Esophagus (tissue), 2 donors: ENCODE measurements around the gene DPP6. TPM values are rescaled to one million over a fixed set of nuclear protein-coding genes. Genes with fewer than 3 reads are reported as not detected.

Experiments used
- H3K27ac ChIP-seq, 2 donors: one replicate each; pipeline ENCODE4 v1.5.1; 2013; ENCODE audit warnings: low read depth in 2 of 2, mild to moderate bottlenecking in 2 of 2, inconsistent platforms in 1 of 2, low read length in 1 of 2, moderate library complexity in 1 of 2
- H3K27me3 ChIP-seq, 2 donors: one replicate each; pipeline ENCODE4 v1.6.1; 2013; ENCODE audit warnings: low read length in 2 of 2, control low read depth in 1 of 2, mild to moderate bottlenecking in 1 of 2; ENCODE audit not compliant: insufficient read depth in 2 of 2, control insufficient read depth in 1 of 2
- H3K36me3 ChIP-seq, 2 donors: one replicate each; pipeline ENCODE4 v1.6.1; 2013; ENCODE audit warnings: low read length in 1 of 2; ENCODE audit not compliant: control insufficient read depth in 2 of 2, insufficient read depth in 2 of 2
- H3K4me1 ChIP-seq, 2 donors: one replicate each; pipeline ENCODE4 v1.6.1; 2013; ENCODE audit warnings: low read length in 1 of 2; ENCODE audit not compliant: control insufficient read depth in 2 of 2, insufficient read depth in 2 of 2
- H3K4me3 ChIP-seq, 2 donors: one replicate each; pipeline ENCODE4 v1.5.1; 2013; ENCODE audit warnings: low read length in 2 of 2, mild to moderate bottlenecking in 2 of 2, low read depth in 1 of 2, moderate library complexity in 1 of 2
- H3K9me3 ChIP-seq, 2 donors: one replicate each; pipeline ENCODE4 v1.6.1; 2013; ENCODE audit warnings: mild to moderate bottlenecking in 2 of 2, low read depth in 1 of 2, low read length in 1 of 2, moderate library complexity in 1 of 2; ENCODE audit not compliant: control insufficient read depth in 2 of 2, insufficient read depth in 1 of 2
- WGBS, 2 donors: extraction: QIAGEN DNeasy Blood & Tissue Kit; methylation state at CpG; one replicate each; pipeline ENCODE4 v1.1.7; 2013; 5-methylcytosine and 5-hydroxymethylcytosine counted together
- polyA plus RNA-seq, 2 donors: library from polyadenylated mRNA; stranded (reverse); fragments of 200-250 nt; gene quantifications; one replicate each; pipeline ENCODE4 v1.2.3, GENCODE V29; 2013
- donor health status: healthy with polysubstance abuse.
- donor health status: Bipolar disorder and iron deficiency.

DPP6 gene
- polyA plus RNA-seq, 2 donors, result 0.24 to 0.60 TPM

DNA sequence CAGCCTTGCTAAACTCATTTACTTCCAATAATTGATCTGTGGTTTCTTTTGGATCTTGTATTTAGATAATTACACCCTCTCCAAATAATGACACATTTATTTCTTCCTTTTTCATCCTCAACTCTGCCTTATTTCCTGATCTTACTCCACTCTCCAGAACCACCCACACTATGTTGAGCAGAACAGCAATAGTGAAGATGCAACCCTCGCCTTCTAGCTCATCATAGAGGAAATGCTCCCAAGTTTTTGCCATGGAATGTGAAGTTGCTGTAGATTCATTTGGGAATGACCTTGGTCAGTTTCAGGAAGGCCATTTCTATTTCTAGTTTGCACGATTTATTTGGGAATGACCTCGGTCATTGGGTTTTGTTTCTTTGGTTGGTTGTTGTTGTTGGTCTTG lies 636.8 kb downstream of the DPP6 start:
- H3K27ac ChIP-seq, result no peak overlapping the region
- no peaks in the 10 kb centered on the region for H3K36me3 ChIP-seq
- H3K4me3 ChIP-seq, result no peak overlapping the region
- H3K27me3 ChIP-seq, result no peaks in the 10 kb centered on the region
- peaks cover 0 to 6% of the 10 kb centered on the region in 2 donors for H3K9me3 ChIP-seq
- no peaks in the 10 kb centered on the region for H3K4me1 ChIP-seq
- 79 to 80% methylated on average over 3 of the region's 3 CpGs for WGBS, 2 donors

DNA sequence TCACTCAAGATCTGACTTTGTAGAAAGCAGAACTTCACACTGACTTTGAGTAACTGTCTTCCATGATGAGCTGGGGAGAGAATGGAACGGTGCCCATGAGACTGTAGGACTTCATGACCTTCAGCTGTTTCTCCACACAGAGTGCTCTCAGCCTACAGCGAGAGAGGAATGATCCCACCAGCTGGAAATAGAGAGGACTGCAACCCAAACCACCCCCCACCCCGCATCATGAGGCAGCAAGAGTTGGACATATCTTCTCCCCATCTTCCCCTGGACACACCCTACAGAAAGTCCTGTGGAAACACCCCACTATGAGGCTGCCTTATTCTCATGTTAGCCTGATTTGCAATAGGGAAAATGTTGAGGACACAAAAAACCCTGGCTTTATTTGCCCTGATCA lies 638.2 kb downstream of the DPP6 start:
- Histone ChIP-seq H3K27me3 (no peaks in the 10 kb centered on the region), H3K27ac (no peak overlapping the region), H3K4me3 (no peak overlapping the region), H3K4me1 (no peaks in the 10 kb centered on the region), H3K9me3 (peaks cover under 1 to 6% of the 10 kb centered on the region in 2 donors), H3K36me3 (no peaks in the 10 kb centered on the region)
- WGBS, 2 donors, result 69 to 84% methylated on average over 3 of the region's 3 CpGs

- H3K36me3 ChIP-seq, result no peaks in the 10 kb centered on the region
- H3K4me3 ChIP-seq, result no peak overlapping the region
- no peaks in the 10 kb centered on the region for H3K4me1 ChIP-seq
- H3K27me3 ChIP-seq, result no peaks in the 10 kb centered on the region
- H3K27ac ChIP-seq, result no peak overlapping the region
- H3K9me3 ChIP-seq, result peaks cover 12 to 14% of the 10 kb centered on the region in 2 donors
- WGBS, 2 donors, result 69 to 76% methylated on average over 4 of the region's 4 CpGs
Observed at GRCh38 chr7:154693661-154694060, 641.5 kb downstream of the DPP6 start.

DNA sequence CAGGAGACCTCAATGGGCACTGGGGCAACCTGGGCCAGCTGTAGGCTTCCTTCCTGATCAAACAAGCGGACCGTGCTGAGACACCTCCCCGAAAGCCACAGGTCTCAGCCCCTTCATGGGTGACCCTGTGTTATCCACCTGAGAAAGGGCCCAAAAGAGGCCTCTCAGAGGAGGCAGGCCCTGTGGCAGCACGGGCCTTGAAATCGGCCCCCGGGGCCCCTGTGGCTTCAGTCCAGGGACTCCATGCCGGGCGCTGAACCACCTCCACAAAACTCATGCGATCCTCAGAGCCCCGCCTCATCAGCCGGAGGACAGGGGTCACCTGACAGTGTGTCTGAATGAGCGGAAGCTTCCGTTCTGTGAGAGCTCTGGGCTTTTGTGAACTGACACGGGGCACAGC lies 643.6 kb downstream of the DPP6 start:
- peaks cover 16 to 19% of the 10 kb centered on the region in 2 donors for H3K9me3 ChIP-seq
- H3K27me3 ChIP-seq, result no peaks in the 10 kb centered on the region
- no peaks in the 10 kb centered on the region for H3K36me3 ChIP-seq
- WGBS, 2 donors, result 91 to 92% methylated on average over 14 of the region's 14 CpGs
- no peaks in the 10 kb centered on the region for H3K4me1 ChIP-seq
- no peak overlapping the region for H3K27ac ChIP-seq
- H3K4me3 ChIP-seq, result no peak overlapping the region

GRCh38 chr7:154696556-154696955 lies 644.4 kb downstream of the DPP6 start:
- Histone ChIP-seq H3K4me1 (no peaks in the 10 kb centered on the region), H3K4me3 (no peak overlapping the region), H3K36me3 (no peaks in the 10 kb centered on the region), H3K9me3 (peaks cover 19 to 20% of the 10 kb centered on the region in 2 donors), H3K27me3 (no peaks in the 10 kb centered on the region), H3K27ac (no peak overlapping the region)
- 90 to 95% methylated on average over 8 of the region's 8 CpGs for WGBS, 2 donors

DNA sequence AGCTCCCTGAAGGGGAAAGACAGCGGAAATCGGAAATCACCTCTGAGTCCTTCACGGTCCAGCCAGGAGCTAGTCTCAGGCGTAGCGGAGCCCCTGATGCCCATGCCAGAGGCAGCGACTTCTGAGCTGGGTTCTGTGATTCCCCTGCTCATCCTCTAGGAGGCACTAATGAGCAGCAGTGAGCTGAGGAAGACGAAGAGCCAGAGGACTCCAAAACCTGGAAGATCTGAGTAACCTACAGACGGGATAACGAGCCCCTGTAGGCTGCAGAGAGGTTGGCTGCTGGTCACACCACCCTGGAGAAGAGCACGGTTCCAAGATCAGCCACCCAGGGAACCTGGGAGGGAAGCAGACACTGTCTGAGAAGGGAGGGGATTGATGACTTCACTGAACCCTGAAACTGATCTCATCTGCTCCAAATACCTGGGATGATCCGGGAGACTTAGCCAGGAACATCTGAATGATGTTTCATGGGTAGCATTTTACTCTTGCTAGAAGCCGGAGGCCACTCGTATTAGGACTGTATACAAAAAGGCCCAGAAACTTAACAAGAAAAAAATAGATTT lies 646.6 kb downstream of the DPP6 start:
- H3K36me3 ChIP-seq, result no peaks in the 10 kb centered on the region
- WGBS, 2 donors, result 54 to 57% methylated on average over 13 of the region's 13 CpGs
- H3K27me3 ChIP-seq, result no peaks in the 10 kb centered on the region
- no peak overlapping the region for H3K4me3 ChIP-seq
- H3K4me1 ChIP-seq, result no peaks in the 10 kb centered on the region
- peaks cover 15 to 19% of the 10 kb centered on the region in 2 donors for H3K9me3 ChIP-seq
- no peak overlapping the region for H3K27ac ChIP-seq

DNA sequence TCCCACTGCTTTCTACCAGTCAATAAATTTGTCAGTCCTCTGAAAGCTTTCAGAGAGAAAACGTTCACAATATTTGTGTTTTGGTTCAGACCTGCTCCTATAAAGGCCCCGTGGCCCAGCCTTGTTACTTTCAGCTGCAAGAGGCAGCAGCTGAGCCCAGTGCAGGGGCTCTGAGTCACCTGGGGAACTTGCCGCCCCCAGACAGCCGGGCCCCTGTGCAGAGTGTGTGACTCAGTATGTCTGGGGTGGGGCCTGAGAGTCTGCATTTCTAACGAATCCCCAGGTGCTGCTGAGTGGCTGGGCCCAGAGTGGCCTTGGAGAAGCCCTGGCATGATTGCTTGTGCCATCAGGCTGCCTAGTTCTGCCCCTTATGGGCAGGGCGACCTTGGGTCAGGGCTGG lies 647.2 kb downstream of the DPP6 start:
- Histone ChIP-seq H3K36me3 (no peaks in the 10 kb centered on the region), H3K27me3 (no peaks in the 10 kb centered on the region), H3K9me3 (peaks cover 13 to 19% of the 10 kb centered on the region in 2 donors), H3K4me1 (no peaks in the 10 kb centered on the region), H3K4me3 (no peak overlapping the region), H3K27ac (no peak overlapping the region)
- WGBS, 2 donors, result 65 to 67% methylated on average over 6 of the region's 6 CpGs

GRCh38 chr7:154709840-154710520 lies 657.8 kb downstream of the DPP6 start:
- Histone ChIP-seq H3K27me3 (no peaks in the 10 kb centered on the region), H3K9me3 (peaks cover 2 to 8% of the 10 kb centered on the region in 2 donors), H3K36me3 (no peaks in the 10 kb centered on the region), H3K4me3 (no peak overlapping the region), H3K4me1 (no peaks in the 10 kb centered on the region), H3K27ac (no peak overlapping the region)
- WGBS, 2 donors, result 61 to 67% methylated on average over 6 of the region's 6 CpGs

DNA sequence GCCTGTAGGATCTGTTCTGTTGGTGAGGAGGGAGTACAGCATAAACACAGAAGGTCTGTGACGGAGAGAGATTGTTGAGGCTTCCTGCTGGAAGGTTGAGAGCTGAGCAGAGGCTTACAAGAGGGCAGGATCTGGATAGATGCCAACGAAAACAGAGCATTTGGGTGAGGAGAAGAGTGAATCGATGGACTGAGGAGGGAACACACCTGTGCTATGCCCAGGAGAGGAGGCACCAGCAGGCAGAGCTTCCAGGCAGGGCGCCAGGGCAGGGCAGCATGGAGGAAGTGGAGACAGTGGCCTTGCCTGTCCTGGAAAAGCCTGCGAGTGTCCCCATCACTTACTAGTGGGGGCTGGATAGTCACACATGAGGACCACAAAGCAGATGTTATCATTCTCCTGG lies 667.8 kb downstream of the DPP6 start:
- Histone ChIP-seq H3K36me3 (no peaks in the 10 kb centered on the region), H3K4me1 (no peaks in the 10 kb centered on the region), H3K27me3 (no peaks in the 10 kb centered on the region), H3K4me3 (no peak overlapping the region), H3K27ac (no peak overlapping the region), H3K9me3 (peaks cover 9 to 10% of the 10 kb centered on the region in 2 donors)
- WGBS, 2 donors, result 63 to 68% methylated on average over 5 of the region's 5 CpGs

DNA sequence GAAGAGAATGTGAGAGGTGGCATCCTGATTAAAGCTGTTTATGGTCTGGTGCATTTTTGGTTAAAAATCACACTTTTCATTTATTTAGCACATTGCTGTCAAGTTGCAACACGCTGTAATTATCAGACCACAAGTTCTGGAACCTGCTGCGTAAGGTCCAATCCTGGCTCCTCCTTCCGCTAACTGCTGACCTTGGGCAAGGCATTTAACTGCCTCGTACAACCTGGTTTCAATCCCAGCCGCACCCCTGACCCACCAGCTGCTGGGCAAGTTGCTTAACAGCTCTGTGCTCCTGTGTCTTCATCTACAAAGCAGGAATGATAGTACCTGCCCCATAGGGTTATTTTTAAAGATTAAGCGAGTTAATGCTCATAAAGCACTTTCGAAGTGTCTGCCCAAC lies 668.9 kb downstream of the DPP6 start:
- Histone ChIP-seq H3K9me3 (peaks cover 10 to 11% of the 10 kb centered on the region in 2 donors), H3K4me3 (no peak overlapping the region), H3K27ac (no peak overlapping the region), H3K4me1 (no peaks in the 10 kb centered on the region), H3K36me3 (no peaks in the 10 kb centered on the region), H3K27me3 (no peaks in the 10 kb centered on the region)
- 82% methylated on average over 7 of the region's 7 CpGs for WGBS, 2 donors
